GM21423 (cell line): ENCODE measurements around the gene PPP4R3B.

ENCODE experiments used
- ATAC-seq: cut with Tn5 transposase; IDR thresholded peaks from one replicate; pipeline ENCODE4 v1.9.1; 2021; ENCODE audit warnings: mild to moderate bottlenecking, moderate library complexity; ENCODE audit not compliant: unreplicated experiment

PPP4R3B gene

GRCh38 chr2:55519938-55520885 lies 97.2 kb downstream of the PPP4R3B start:
- peak; percentile 13 for ATAC-seq

GRCh38 chr2:55518841-55519165 lies 98.6 kb downstream of the PPP4R3B start:
- peak; percentile 8 for ATAC-seq

- no peak for ATAC-seq
These were observed 105.8 kb downstream of the PPP4R3B start for GRCh38 chr2:55511508-55512124.

GRCh38 chr2:55502590-55503141 lies 114.8 kb downstream of the PPP4R3B start:
- no peak for ATAC-seq

GRCh38 chr2:55500025-55500424 lies 117.4 kb downstream of the PPP4R3B start:
- no peak for ATAC-seq

GRCh38 chr2:55498582-55498981 lies 118.8 kb downstream of the PPP4R3B start:
- ATAC-seq: no peak
